Pancreas (tissue), 10 donors: Measurements from ENCODE around the gene LIPE. TPM values are rescaled to one million over a fixed set of nuclear protein-coding genes. Genes with fewer than 3 reads are reported as not detected.

ENCODE experiments used
- ATAC-seq, 4 donors: fragments of 200-7000 bp; cut with Tn5 transposase; one replicate each; pipeline versions ENCODE4 v1.8.0 to v1.9.1; 2020; ENCODE audit warnings: mild to moderate bottlenecking in 4 of 4, moderate library complexity in 4 of 4
- DNase-seq, 6 donors: peaks; one replicate each; pipeline ENCODE4 v3.0.0-alpha.2; 2020
- FAIRE-seq: peaks from 2 replicates; lab custom pipeline; 2012; peaks lifted over from hg19 to GRCh38; lab: Jason Lieb, UNC
- H3K27ac ChIP-seq, 4 donors: fragments of 200-600 bp; sonication (generic); 1 replicate in 3 of 4; 2 replicates in 1 of 4; pipeline versions ENCODE4 v1.5.0 to v1.8.0; 2020
- H3K27me3 ChIP-seq, 4 donors: fragments of 200-600 bp; one replicate each; pipeline ENCODE4 v1.8.0; 2021
- H3K36me3 ChIP-seq, 3 donors: fragments of 200-600 bp; sonication (generic) in 1 of 3; one replicate each; pipeline versions ENCODE4 v1.5.0 to v1.8.0; 2020 to 2021
- H3K4me1 ChIP-seq, 3 donors: fragments of 200-600 bp; one replicate each; pipeline ENCODE4 v1.8.0; 2021
- H3K4me3 ChIP-seq, 4 donors: fragments of 200-600 bp; sonication (generic) in 2 of 4; one replicate each; pipeline versions ENCODE4 v1.5.0 to v1.8.0; 2020 to 2021
- H3K9me3 ChIP-seq, 4 donors: fragments of 200-600 bp; one replicate each; pipeline ENCODE4 v1.8.0; 2021
- WGBS, 2 donors: extraction: QIAGEN DNeasy Blood & Tissue Kit; methylation state at CpG; one replicate each; pipeline ENCODE4 v1.1.7; 2013; 5-methylcytosine and 5-hydroxymethylcytosine counted together
- intact Hi-C, 3 donors: fragments of 100-400 bp; cut with DNase I; formaldehyde crosslinking; loops; one replicate each; pipeline versions ENCODE4 v1.11.1 to v1.14.2; 2022
- polyA plus RNA-seq, 2 donors: library from polyadenylated mRNA; stranded (reverse); fragments of 200-250 nt; gene quantifications; one replicate each; pipeline ENCODE4 v1.2.3, GENCODE V29; 2013
- total RNA-seq, 6 donors: library from RNA; stranded (reverse); fragmentation: NEBNext Ultra II Directional in 4 of 6; extraction: Animal tissue kit (Norgen Biotek cat#: 25700) in 4 of 6; gene quantifications; one replicate each; pipeline versions ENCODE4 v1.2.1 to v1.2.4, GENCODE V29; 2021 to 2023
- TF ChIP-seq, protein P1 (sequence below), 4 donors: fragments of 200-600 bp; sonication (generic) in 3 of 4; IDR thresholded peaks; one replicate each; pipeline versions ENCODE4 v1.5.0 to v1.8.0; 2021; ENCODE audit warnings: antibody characterized with exemption in 4 of 4
- donor health status: healthy with polysubstance abuse.
- donor health status: DM: no; HTN: no; CAD: no; lungs with moderate emphysema.
- donor health status: DM: no; HTN: no; CAD: no.
- donor health status: control.
- donor health status: control.
- donor health status: Bipolar disorder and iron deficiency.
- donor health status: DM: yes; HTN: yes; CAD: no.
- donor health status: DM: no; HTN: no; CAD: no.
- donor health status: DM: no; HTN: no; CAD: no.
- donor health status: DM: yes; HTN: yes; CAD: no.

LIPE gene
- total and polyA plus RNA-seq, 8 donors, result 1.6 to 38.3 (median 5.6) TPM

DNA sequence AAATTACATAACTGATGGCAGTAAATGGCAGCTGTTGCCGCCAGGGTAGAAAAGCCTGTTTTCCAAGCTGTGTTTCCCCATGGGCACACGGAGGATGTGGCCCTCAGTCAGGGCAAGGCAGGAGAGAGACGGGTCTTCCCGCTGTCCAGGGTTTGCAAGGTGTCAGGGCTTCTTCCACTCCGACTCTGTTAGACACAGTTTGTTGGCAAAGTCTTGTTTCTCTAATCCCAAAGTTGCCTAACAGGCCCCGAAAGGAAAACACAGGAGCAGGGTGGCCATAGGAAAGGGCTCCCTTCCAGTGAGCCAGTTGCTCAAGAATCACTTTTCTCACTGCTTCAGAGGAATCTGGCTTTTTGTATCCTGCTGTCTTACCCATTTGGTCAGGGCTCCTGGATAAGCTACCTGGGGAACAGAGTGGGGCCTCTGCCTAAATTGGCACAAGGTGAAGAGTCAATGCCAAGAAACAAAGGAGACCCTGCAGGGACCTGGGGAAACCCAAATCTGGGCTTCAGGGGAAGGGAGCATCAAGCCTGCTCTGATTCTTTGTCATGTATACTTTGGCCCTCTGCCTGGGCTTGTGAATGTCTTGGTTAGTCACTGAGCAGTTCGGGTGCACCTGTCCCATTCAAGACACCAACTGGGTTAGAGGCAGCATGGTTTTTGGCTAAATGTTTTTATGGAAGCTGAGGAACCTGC lies 44.5 kb upstream of the LIPE start:
- Histone ChIP-seq H3K4me1 (no peaks in the 10 kb centered on the region), H3K4me3 (no peak overlapping the region), H3K27me3 (no peaks in the 10 kb centered on the region), H3K9me3 (no peaks in the 10 kb centered on the region), H3K36me3 (no peaks in the 10 kb centered on the region), H3K27ac (no peak overlapping the region)
- DNase-seq (peak in 1 of 6 donors; percentile 22), ATAC-seq (peak in 3 of 4 donors; percentile 55 to 73 (median 72)), FAIRE-seq (no peak)
- intact Hi-C loops, result no loop called here
- 40 to 46% methylated on average over 7 of the region's 7 CpGs for WGBS, 2 donors
- TF ChIP-seq, protein P1, sequence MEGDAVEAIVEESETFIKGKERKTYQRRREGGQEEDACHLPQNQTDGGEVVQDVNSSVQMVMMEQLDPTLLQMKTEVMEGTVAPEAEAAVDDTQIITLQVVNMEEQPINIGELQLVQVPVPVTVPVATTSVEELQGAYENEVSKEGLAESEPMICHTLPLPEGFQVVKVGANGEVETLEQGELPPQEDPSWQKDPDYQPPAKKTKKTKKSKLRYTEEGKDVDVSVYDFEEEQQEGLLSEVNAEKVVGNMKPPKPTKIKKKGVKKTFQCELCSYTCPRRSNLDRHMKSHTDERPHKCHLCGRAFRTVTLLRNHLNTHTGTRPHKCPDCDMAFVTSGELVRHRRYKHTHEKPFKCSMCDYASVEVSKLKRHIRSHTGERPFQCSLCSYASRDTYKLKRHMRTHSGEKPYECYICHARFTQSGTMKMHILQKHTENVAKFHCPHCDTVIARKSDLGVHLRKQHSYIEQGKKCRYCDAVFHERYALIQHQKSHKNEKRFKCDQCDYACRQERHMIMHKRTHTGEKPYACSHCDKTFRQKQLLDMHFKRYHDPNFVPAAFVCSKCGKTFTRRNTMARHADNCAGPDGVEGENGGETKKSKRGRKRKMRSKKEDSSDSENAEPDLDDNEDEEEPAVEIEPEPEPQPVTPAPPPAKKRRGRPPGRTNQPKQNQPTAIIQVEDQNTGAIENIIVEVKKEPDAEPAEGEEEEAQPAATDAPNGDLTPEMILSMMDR (IDR thresholded peaks at IDR 0.05), result no peak

DNA sequence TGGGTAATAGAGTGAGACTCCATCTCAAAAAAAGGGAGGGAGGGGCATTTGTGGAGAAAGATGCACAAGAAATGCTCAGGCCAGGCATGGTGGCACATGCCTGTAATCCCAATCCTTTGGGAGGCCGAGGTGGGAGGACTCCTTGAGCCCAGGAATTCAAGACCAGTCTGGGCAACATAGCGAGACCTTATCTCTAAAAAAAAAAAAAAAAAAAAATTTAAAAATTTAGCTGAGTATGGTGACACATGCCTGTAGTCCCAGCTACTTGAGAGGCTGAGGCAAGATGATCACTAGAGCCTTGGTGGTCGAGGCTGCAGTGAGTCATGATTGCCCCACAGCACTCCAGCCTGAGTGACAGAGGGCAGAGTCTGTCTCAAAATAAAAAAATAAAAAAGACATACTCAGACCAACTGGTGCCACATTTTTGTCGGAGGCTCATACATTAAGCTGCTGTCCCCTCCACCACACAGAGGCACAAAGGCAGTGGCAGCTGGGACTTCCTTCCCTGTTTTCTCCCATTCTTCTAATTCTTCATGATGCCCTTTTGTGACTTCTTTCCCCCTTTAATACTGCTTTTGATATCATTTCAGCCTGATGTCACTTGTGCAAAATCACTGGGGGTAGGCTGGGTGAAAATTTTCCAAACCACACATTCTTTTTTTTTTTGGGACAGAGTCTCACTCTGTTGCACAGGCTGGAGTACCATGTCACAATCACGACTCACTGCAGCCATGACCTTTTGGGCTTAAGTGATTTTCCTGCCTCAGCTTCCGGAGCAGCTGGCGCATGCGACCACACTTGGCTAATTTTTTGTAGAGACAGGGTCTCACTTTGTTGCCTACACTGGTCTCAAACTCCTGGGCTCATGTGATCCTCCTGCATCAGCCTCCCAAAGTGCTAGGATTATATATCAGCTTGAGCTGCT lies 42.4 kb upstream of the LIPE start:
- intact Hi-C loops, result no loop called here
- no peaks in the 10 kb centered on the region for H3K27me3 ChIP-seq
- no peak for ATAC-seq
- no peak overlapping the region for H3K27ac ChIP-seq
- no peaks in the 10 kb centered on the region for H3K4me1 ChIP-seq
- no peak overlapping the region for H3K4me3 ChIP-seq
- H3K36me3 ChIP-seq, result no peaks in the 10 kb centered on the region
- TF ChIP-seq, protein P1 (IDR thresholded peaks at IDR 0.05), result no peak
- H3K9me3 ChIP-seq, result no peaks in the 10 kb centered on the region
- no peak for FAIRE-seq
- no peak for DNase-seq
- WGBS, 2 donors, result 80 to 84% methylated on average over 8 of the region's 8 CpGs

GRCh38 chr19:42468273-42468796 lies 41.1 kb upstream of the LIPE start:
- Histone ChIP-seq H3K27me3 (no peaks in the 10 kb centered on the region), H3K27ac (no peak overlapping the region), H3K9me3 (no peaks in the 10 kb centered on the region), H3K4me1 (no peaks in the 10 kb centered on the region), H3K36me3 (no peaks in the 10 kb centered on the region), H3K4me3 (no peak overlapping the region)
- 75 to 76% methylated on average over 3 of the region's 3 CpGs for WGBS, 2 donors
- no peak for FAIRE-seq
- no peak for ATAC-seq
- no peak for DNase-seq
- intact Hi-C loops, result no loop called here
- TF ChIP-seq, protein P1 (IDR thresholded peaks at IDR 0.05), result no peak

DNA sequence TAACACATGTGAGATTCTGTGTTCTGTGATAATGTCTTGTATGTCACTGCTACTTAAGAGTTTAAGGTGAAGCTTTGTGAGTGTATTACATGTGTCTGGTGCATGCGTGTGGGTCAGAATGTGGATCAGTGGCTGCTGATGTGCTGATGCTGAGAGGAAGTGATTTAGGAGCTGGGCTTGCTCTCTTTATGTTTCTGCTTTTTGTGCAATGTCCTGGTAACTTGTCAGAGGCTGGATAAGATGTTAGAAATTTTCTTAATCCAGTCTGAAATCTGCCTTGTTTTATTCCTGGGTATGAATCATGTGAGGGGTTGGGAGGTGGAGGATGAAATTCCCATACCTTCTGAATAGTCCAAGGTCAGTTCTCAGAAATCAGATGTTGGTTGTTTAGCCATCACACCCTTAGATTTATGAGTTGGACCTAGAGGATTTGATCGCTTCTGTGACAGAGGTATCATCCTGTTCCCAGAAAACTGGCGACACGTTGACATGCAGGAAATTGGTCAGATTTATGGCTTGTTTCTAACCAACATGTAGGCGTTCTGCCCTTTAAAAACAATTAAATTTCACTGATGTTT lies 40.1 kb upstream of the LIPE start:
- Histone ChIP-seq H3K4me1 (no peaks in the 10 kb centered on the region), H3K36me3 (no peaks in the 10 kb centered on the region), H3K9me3 (no peaks in the 10 kb centered on the region), H3K27me3 (no peaks in the 10 kb centered on the region), H3K4me3 (no peak overlapping the region), H3K27ac (no peak overlapping the region)
- 74 to 81% methylated on average over 5 of the region's 5 CpGs for WGBS, 2 donors
- intact Hi-C loops, result no loop called here
- FAIRE-seq (no peak), ATAC-seq (no peak), DNase-seq (no peak)
- TF ChIP-seq, protein P1 (IDR thresholded peaks at IDR 0.05), result no peak
